ENCODE data around the gene REXO5. TPM values are rescaled to one million over a fixed set of nuclear protein-coding genes. Genes with fewer than 3 reads are reported as not detected.

Gene REXO5
- total RNA-seq, 8 experiments from 2014 or later: 2.1 to 16.9 (median 6.4) TPM

- no peaks in the 10 kb centered on the region for H3K4me1 ChIP-seq (replicated peaks in 1 of 2)
- WGBS, 10 experiments: 85 to 100% (median 96%) methylated on average over 1 to 2 of the region's 2 CpGs; no CpG with 5 or more reads in 1 of the 10 experiments
- no peak overlapping the region for H3K4me3 ChIP-seq
- in situ Hi-C loops (cut with MboI; ENCODE audit: low pct_unique_long_range_greater_than_20kb in 2 of 9, low sequenced_read_pairs in 9 of 9, unreplicated experiment in 9 of 9): no loop called here
- H3K27ac ChIP-seq: no peak overlapping the region
- ATAC-seq (replicated peaks in 6 of 8): no peak
These were observed 33.2 kb downstream of the REXO5 start for GRCh38 chr16:20839504-20839903.

GRCh38 chr16:20844054-20844453 is 37.7 kb downstream of the REXO5 start:
- no peak for ATAC-seq (replicated peaks in 6 of 8)
- 13 to 100% (median 50%) methylated on average over 1 to 2 of the region's 2 CpGs; no CpG with 5 or more reads in 5 of the 10 experiments for WGBS, 10 experiments
- in situ Hi-C loops (cut with MboI; ENCODE audit: low pct_unique_long_range_greater_than_20kb in 2 of 9, low sequenced_read_pairs in 9 of 9, unreplicated experiment in 9 of 9): no loop called here
- H3K4me1 ChIP-seq (replicated peaks in 1 of 2): no peaks in the 10 kb centered on the region
- H3K27ac ChIP-seq: no peak overlapping the region
- no peak overlapping the region for H3K4me3 ChIP-seq

GRCh38 chr16:20844588-20844987 is 38.3 kb downstream of the REXO5 start:
- Histone ChIP-seq H3K4me3 (no peak overlapping the region), H3K4me1 (replicated peaks in 1 of 2) (no peaks in the 10 kb centered on the region), H3K27ac (no peak overlapping the region)
- no peak for ATAC-seq (replicated peaks in 6 of 8)
- 65 to 100% (median 82%) methylated on average over 1 to 3 of the region's 3 CpGs; no CpG with 5 or more reads in 1 of the 10 experiments for WGBS, 10 experiments
- in situ Hi-C loops (cut with MboI; ENCODE audit: low pct_unique_long_range_greater_than_20kb in 2 of 9, low sequenced_read_pairs in 9 of 9, unreplicated experiment in 9 of 9): no loop called here

- no peak for ATAC-seq (replicated peaks in 6 of 8)
- H3K27ac ChIP-seq: no peak overlapping the region
- H3K4me1 ChIP-seq (replicated peaks in 1 of 2): peaks cover 0 to 3% of the 10 kb centered on the region in 2 donors
- H3K4me3 ChIP-seq: no peak overlapping the region
- WGBS, 10 experiments: 76 to 100% (median 94%) methylated on average over 1 to 4 of the region's 6 CpGs; no CpG with 5 or more reads in 4 of the 10 experiments
- in situ Hi-C loops (cut with MboI; ENCODE audit: low pct_unique_long_range_greater_than_20kb in 2 of 9, low sequenced_read_pairs in 9 of 9, unreplicated experiment in 9 of 9): no loop called here
These were observed 39.7 kb downstream of the REXO5 start for GRCh38 chr16:20846030-20846429.

GRCh38 chr16:20846551-20846950 is 40.2 kb downstream of the REXO5 start:
- in situ Hi-C loops (cut with MboI; ENCODE audit: low pct_unique_long_range_greater_than_20kb in 2 of 9, low sequenced_read_pairs in 9 of 9, unreplicated experiment in 9 of 9): no loop called here
- ATAC-seq (replicated peaks in 6 of 8): no peak
- Histone ChIP-seq H3K27ac (no peak overlapping the region), H3K4me1 (replicated peaks in 1 of 2) (peaks cover 0 to 3% of the 10 kb centered on the region in 2 donors), H3K4me3 (no peak overlapping the region)

GRCh38 chr16:20847550-20847949 is 41.2 kb downstream of the REXO5 start:
- WGBS, 10 experiments: 0 to 100% (median 59%) methylated on average over 1 to 2 of the region's 2 CpGs
- no peak overlapping the region for H3K27ac ChIP-seq
- ATAC-seq (replicated peaks in 6 of 8): no peak
- H3K4me1 ChIP-seq (replicated peaks in 1 of 2): peaks cover 0 to 3% of the 10 kb centered on the region in 2 donors
- H3K4me3 ChIP-seq: no peak overlapping the region
- in situ Hi-C loops (cut with MboI; ENCODE audit: low pct_unique_long_range_greater_than_20kb in 2 of 9, low sequenced_read_pairs in 9 of 9, unreplicated experiment in 9 of 9): no loop called here

- Histone ChIP-seq H3K27ac (no peak overlapping the region), H3K4me1 (replicated peaks in 1 of 2) (peaks cover 0 to 3% of the 10 kb centered on the region in 2 donors), H3K4me3 (no peak overlapping the region)
- peak; percentile 16 to 81 (median 51) for ATAC-seq (replicated peaks in 6 of 8)
- WGBS, 10 experiments: 8 to 100% (median 43%) methylated on average over 1 to 6 of the region's 6 CpGs; no CpG with 5 or more reads in 1 of the 10 experiments
- in situ Hi-C loops (cut with MboI; ENCODE audit: low pct_unique_long_range_greater_than_20kb in 2 of 9, low sequenced_read_pairs in 9 of 9, unreplicated experiment in 9 of 9): loop anchor here in 5 of 9 experiments (10.0 to 25.0 kb wide), 3 partner anchors 235 to 1488 kb away; no protein-coding TSS in a partner anchor
These were observed 43.5 kb downstream of the REXO5 start for GRCh38 chr16:20849589-20850390.

GRCh38 chr16:20850981-20851380 is 44.7 kb downstream of the REXO5 start:
- in situ Hi-C loops (cut with MboI; ENCODE audit: low pct_unique_long_range_greater_than_20kb in 2 of 9, low sequenced_read_pairs in 9 of 9, unreplicated experiment in 9 of 9): loop anchor here in 5 of 9 experiments (10.0 to 25.0 kb wide), 3 partner anchors 234 to 1486 kb away; no protein-coding TSS in a partner anchor
- H3K4me1 ChIP-seq (replicated peaks in 1 of 2): peaks cover 0 to 3% of the 10 kb centered on the region in 2 donors
- H3K27ac ChIP-seq: no peak overlapping the region
- WGBS, 10 experiments: 20 to 100% (median 100%) methylated on average over 1 to 2 of the region's 3 CpGs; no CpG with 5 or more reads in 3 of the 10 experiments
- ATAC-seq (replicated peaks in 6 of 8): no peak
- no peak overlapping the region for H3K4me3 ChIP-seq

- 0 to 80% (median 50%) methylated on average over 1 to 2 of the region's 2 CpGs; no CpG with 5 or more reads in 4 of the 10 experiments for WGBS, 10 experiments
- Histone ChIP-seq H3K27ac (no peak overlapping the region), H3K4me1 (replicated peaks in 1 of 2) (peaks cover 0 to 3% of the 10 kb centered on the region in 2 donors), H3K4me3 (no peak overlapping the region)
- in situ Hi-C loops (cut with MboI; ENCODE audit: low pct_unique_long_range_greater_than_20kb in 2 of 9, low sequenced_read_pairs in 9 of 9, unreplicated experiment in 9 of 9): loop anchor here in 5 of 9 experiments (10.0 to 25.0 kb wide), 3 partner anchors 233 to 1486 kb away; no protein-coding TSS in a partner anchor
- peak in 4 of 8 experiments; percentile 36 to 99 (median 98) for ATAC-seq (replicated peaks in 6 of 8)
These were observed 45.3 kb downstream of the REXO5 start for GRCh38 chr16:20851601-20852000.

GRCh38 chr16:20853143-20853542 is 46.8 kb downstream of the REXO5 start:
- WGBS, 10 experiments: 80 to 100% (median 99%) methylated on average over 1 to 5 of the region's 5 CpGs; no CpG with 5 or more reads in 2 of the 10 experiments
- H3K27ac ChIP-seq: no peak overlapping the region
- H3K4me1 ChIP-seq (replicated peaks in 1 of 2): peaks cover 0 to 3% of the 10 kb centered on the region in 2 donors
- no peak overlapping the region for H3K4me3 ChIP-seq
- in situ Hi-C loops (cut with MboI; ENCODE audit: low pct_unique_long_range_greater_than_20kb in 2 of 9, low sequenced_read_pairs in 9 of 9, unreplicated experiment in 9 of 9): loop anchor here in 5 of 9 experiments (10.0 to 25.0 kb wide), 3 partner anchors 232 to 1484 kb away; no protein-coding TSS in a partner anchor
- ATAC-seq (replicated peaks in 6 of 8): no peak

GRCh38 chr16:20853981-20854620 is 47.8 kb downstream of the REXO5 start:
- in situ Hi-C loops (cut with MboI; ENCODE audit: low pct_unique_long_range_greater_than_20kb in 2 of 9, low sequenced_read_pairs in 9 of 9, unreplicated experiment in 9 of 9): loop anchor here in 5 of 9 experiments (10.0 to 25.0 kb wide), 3 partner anchors 231 to 1483 kb away; no protein-coding TSS in a partner anchor
- no peak overlapping the region for H3K27ac ChIP-seq
- no peak overlapping the region for H3K4me3 ChIP-seq
- WGBS, 10 experiments: 80 to 100% (median 100%) methylated on average over 1 to 3 of the region's 3 CpGs; no CpG with 5 or more reads in 3 of the 10 experiments
- H3K4me1 ChIP-seq (replicated peaks in 1 of 2): peaks cover 0 to 3% of the 10 kb centered on the region in 2 donors
- ATAC-seq (replicated peaks in 6 of 8): no peak

GRCh38 chr16:20854963-20855362 is 48.6 kb downstream of the REXO5 start:
- Histone ChIP-seq H3K4me3 (no peak overlapping the region), H3K27ac (no peak overlapping the region), H3K4me1 (replicated peaks in 1 of 2) (peaks cover 0 to 2% of the 10 kb centered on the region in 2 donors)
- in situ Hi-C loops (cut with MboI; ENCODE audit: low pct_unique_long_range_greater_than_20kb in 2 of 9, low sequenced_read_pairs in 9 of 9, unreplicated experiment in 9 of 9): loop anchor here in 5 of 9 experiments (10.0 to 25.0 kb wide), 3 partner anchors 230 to 1482 kb away; no protein-coding TSS in a partner anchor
- ATAC-seq (replicated peaks in 6 of 8): no peak
- 60 to 100% (median 100%) methylated on average over 1 to 2 of the region's 2 CpGs; no CpG with 5 or more reads in 3 of the 10 experiments for WGBS, 10 experiments

GRCh38 chr16:20857281-20857680 is 51.0 kb downstream of the REXO5 start:
- in situ Hi-C loops (cut with MboI; ENCODE audit: low pct_unique_long_range_greater_than_20kb in 2 of 9, low sequenced_read_pairs in 9 of 9, unreplicated experiment in 9 of 9): loop anchor here in 5 of 9 experiments (10.0 to 25.0 kb wide), 3 partner anchors 228 to 1480 kb away; no protein-coding TSS in a partner anchor
- no peaks in the 10 kb centered on the region for H3K4me1 ChIP-seq (replicated peaks in 1 of 2)
- H3K4me3 ChIP-seq: no peak overlapping the region
- H3K27ac ChIP-seq: no peak overlapping the region
- no peak for ATAC-seq (replicated peaks in 6 of 8)
- 40 to 100% (median 92%) methylated on average over 1 to 2 of the region's 2 CpGs; no CpG with 5 or more reads in 3 of the 10 experiments for WGBS, 10 experiments
